Measurements from ENCODE around the gene JAG2.

DNA sequence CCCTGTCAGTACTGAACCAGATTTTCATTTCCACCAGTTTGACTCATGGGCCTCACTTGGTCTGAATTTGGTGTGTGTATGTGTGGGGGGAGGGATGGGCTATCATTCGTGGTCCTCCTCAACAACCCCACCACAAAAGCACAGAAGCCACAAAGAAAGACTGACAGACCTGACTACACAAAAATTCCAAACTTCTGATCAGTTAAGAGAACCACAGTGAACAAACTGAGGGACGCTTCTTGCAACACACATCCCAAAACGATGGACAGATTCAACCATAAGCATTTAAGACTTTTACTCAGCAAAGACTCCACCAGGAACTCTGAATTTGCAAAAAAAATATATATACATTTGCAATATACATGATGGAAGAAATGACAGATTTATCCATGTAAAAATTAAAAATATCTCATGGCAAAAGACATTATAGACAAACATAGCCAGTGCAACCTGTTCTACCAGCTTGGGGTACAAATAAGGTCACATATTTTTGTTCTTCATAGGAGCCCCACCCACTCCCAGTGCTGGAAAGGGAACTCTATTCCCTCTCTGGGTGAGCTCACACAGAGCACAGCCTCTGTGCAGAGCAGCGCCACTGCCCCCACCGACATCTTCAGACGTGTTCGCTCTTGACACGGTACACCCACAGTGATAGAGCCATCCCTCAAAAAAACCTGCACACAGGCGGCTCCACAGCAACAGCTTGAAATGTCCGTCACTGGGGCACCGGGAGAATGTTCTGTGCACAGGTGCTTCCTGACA, 49.7 kb downstream of the JAG2 start:
- TF ChIP-seq, protein P1, sequence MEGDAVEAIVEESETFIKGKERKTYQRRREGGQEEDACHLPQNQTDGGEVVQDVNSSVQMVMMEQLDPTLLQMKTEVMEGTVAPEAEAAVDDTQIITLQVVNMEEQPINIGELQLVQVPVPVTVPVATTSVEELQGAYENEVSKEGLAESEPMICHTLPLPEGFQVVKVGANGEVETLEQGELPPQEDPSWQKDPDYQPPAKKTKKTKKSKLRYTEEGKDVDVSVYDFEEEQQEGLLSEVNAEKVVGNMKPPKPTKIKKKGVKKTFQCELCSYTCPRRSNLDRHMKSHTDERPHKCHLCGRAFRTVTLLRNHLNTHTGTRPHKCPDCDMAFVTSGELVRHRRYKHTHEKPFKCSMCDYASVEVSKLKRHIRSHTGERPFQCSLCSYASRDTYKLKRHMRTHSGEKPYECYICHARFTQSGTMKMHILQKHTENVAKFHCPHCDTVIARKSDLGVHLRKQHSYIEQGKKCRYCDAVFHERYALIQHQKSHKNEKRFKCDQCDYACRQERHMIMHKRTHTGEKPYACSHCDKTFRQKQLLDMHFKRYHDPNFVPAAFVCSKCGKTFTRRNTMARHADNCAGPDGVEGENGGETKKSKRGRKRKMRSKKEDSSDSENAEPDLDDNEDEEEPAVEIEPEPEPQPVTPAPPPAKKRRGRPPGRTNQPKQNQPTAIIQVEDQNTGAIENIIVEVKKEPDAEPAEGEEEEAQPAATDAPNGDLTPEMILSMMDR (IDR thresholded peaks at IDR 0.05) = no peak
- TF ChIP-seq POLR2AphosphoS5 (IDR thresholded peaks at IDR 0.05; ENCODE audit: low read depth, low read length) = no peak
- TF ChIP-seq TCF7L2 (IDR thresholded peaks at IDR 0.05; ENCODE audit: low read depth, low read length) = no peak

Data from Panc1 (cell line).